Fibroblast of upper back skin (primary cell): ENCODE measurements around the gene NXNL2.

Experiments used
- DNase-seq: peaks from one replicate; pipeline ENCODE4 v3.0.0-alpha.2; 2013

The NXNL2 gene

DNA sequence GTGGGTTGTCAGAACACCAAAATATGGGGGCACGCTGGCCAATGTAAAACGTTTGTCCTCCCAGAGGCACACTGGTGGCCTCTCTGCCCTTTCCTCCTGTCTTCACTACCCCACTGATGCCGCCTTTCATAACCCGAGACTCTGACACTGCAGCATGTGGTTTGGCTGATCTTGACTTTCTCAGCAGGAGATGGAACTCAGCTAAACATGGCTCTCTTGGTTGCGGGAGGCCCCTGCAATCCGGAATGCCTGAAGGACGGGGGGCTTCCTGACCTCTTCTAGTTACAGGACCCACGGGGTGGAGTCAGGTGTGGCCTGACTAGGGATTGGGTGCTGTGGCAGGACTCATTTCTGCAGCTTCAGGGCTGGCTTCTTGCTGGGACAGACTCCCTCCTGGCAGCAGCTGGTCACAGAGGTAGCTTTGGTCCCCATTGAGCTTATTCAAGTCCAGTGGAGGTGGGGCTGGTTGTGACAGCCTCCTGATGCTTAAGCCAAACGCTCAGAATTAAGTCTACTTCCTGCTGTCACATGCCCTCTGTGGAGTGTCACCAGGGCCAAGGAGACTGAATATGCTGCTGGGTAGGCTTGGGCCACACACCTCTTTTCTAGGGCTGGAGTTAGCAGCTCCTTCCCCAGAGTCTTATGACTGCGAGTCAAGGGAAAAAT lies 44.2 kb downstream of the NXNL2 start:
- no peak for DNase-seq

DNA sequence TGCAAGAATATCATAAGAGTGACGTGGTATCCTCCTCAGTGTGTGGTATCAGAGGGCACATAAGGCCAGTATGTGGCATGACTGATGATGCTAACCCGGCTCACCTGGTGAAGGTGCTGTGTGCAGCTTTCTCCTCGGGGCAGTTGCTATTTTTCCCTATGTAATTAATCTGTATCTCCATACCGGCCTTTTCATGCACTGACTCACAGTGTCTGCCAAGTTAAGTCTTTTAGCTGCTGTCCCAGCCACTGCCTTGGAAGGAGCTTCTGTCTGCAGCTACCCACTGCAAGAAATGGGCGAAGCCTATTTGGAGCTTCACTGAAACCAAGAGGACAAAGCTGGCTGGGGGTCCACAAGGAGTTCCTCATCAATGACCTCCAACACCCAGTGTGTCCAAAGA lies 46.0 kb downstream of the NXNL2 start:
- no peak for DNase-seq

DNA sequence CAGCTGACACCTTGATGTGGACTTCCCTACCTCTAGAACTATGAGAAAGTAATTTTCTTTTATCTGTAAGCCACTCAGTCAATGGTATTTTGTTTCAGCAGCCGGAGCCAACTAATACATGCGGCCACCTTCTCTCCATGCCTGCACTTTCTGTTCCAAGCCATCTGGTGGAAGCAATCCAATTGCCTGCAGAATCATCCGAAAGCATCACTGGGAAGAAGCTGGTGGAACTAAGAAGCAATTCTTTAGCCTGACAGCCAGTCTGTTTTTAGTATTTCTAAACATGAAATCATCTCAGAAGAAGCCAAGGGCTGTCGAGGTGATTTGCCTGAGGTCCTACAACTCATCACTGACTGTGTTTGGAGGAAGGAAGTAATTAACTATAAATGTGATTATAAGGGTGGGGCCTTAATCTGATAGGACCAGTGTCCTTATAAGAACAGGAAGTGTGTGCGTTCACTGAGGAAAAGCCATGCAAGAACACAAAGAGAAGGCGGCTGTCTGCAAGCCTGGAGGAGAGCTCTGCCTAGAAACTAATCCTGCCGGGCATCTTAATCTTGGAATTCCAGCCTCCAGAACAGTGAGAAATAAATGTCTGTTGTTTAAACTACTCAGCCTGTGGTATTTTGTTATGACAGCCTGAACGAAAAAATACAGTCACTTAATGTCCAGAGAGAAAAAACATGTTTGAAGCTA lies 49.1 kb downstream of the NXNL2 start:
- peak; percentile 48 for DNase-seq

DNA sequence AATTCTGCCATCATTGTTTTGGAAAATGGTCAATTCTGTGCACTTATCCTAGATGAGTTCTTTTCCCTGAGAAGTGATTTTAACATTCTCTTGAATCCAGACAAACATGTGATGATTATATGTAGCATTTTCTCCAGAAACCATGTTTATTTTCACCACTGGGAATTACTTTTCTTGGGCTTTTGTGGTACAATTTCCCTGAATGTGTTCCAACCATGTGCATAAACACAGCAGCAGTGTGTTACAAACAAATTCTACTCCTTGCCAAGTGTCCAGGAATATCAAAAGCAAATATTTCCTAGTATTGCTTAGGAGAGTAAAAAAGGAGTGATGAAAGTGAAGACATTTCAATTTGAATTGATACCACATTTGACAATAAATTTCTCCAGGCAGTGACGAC lies 50.4 kb downstream of the NXNL2 start:
- no peak for DNase-seq

DNA sequence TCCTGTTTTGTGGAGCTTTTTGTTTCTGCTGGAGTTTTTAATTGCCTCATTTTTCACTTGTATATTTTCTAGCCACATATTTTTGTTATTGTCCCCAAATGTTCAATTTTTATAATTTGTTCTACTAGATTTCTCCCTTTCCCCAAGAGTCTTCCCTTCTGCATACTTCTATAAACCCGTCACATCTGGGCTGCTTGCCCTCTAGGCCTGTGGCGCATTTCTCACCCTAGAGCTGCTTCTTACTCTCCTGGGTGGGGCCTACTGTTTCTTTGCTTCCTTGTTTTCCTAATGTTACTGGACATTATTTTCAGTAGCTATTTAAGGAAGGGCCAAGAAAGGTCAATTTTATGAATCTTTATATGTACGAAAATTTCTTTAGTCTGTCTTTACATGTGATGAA lies 51.5 kb downstream of the NXNL2 start:
- no peak for DNase-seq

DNA sequence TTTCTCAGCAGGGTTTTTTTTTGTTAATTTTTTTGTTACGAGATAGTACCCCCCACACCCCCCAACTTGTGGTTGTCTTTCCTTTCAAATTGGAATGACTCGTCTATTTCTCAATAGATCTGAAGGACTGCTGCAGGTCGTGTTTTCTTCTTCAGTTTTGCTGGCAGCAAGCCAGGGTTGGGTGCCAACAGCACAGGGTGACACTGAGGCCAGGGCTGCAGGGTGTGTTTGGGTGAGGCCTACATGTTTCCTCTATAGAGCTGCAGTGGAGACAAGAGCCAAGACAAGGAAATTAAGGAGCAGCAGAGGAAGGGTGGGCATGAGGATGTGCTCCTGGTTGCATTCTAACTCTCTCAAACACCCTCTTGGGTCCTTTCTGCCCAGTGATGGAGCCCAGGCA lies 52.2 kb downstream of the NXNL2 start:
- DNase-seq, result no peak

DNA sequence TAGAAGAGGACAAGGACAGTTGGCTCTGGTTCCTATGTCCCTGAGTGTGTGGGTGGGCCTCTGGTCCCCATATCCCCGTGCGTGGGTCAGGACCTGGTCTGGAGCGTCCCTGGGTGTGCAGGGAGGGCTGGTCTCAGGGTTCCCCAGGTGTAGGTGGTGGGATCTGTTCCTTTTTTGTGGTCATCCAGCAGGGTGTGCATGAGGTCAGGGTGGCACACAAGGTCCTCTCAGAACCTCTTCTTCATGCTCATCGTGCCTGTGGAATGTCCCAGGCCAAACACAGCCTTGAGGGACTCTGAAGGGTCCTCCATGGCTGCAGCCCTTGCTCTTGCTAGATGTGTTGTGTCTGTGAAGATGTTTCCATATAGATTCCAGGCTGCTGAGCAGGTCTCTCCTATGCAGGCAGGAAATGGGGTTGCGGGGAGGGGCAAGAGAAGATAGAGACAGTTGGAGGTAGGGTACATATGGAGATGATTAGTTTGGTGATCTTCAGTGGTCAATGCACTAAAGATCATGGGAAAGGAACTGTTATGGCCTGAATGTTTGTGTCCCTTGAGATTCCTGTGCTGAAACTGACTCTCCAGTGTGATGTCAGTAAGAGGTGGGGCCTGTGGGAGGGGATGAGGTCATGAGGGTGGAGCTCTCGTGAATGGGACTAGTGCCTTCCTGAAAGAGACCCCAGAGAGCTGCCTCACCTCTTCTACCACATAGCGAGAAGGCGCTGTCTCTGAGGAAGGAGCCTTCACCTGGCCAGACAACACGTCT lies 53.1 kb downstream of the NXNL2 start:
- peak; percentile 32 for DNase-seq

DNA sequence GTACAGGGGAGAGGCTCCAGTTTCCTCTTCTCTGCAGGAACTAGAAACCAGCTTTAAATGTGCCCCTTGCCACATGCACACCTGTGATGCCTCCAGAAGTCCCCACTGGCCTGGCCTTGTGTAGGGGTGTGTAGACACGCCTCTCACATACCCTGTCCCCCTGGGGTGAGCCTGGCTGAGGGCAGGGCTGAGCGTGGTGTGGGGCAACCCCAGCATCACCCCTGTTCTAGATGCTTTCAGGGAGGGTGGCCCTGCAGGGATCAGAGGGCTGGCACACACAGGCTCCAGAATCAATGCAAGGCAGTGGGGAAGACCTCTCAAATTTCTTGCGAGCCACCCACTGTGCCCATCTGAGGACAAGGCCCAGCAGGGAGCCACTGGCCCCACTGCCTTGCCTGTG lies 54.7 kb downstream of the NXNL2 start:
- no peak for DNase-seq

DNA sequence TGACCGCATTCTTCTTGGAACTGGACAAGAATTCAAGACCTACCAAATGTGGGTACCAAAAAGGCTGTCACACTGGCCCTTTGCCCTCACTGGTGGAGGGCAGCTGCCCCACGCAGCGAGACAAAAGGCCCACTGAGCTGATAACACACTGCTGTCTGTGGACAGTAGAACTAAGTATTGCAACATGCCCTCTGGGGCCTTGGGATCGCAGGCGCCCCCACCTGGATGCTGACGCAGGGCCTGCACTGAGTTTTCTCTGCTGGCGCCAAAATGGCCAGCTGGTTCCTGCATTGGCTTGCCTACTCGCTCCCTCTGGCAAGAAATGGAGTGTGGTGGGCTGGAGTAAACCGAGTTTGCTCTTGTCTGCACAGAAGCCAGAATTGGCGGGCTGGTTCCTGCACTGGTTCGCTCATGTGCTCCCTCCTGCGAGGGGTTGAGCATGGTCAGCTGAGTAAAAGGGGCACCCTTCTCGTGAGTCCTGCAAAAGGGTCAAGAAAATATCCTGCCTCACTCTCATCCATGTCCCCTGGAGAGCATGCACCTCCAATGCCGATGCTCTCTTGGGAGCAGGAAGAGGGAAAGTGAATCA lies 55.7 kb downstream of the NXNL2 start:
- no peak for DNase-seq

DNA sequence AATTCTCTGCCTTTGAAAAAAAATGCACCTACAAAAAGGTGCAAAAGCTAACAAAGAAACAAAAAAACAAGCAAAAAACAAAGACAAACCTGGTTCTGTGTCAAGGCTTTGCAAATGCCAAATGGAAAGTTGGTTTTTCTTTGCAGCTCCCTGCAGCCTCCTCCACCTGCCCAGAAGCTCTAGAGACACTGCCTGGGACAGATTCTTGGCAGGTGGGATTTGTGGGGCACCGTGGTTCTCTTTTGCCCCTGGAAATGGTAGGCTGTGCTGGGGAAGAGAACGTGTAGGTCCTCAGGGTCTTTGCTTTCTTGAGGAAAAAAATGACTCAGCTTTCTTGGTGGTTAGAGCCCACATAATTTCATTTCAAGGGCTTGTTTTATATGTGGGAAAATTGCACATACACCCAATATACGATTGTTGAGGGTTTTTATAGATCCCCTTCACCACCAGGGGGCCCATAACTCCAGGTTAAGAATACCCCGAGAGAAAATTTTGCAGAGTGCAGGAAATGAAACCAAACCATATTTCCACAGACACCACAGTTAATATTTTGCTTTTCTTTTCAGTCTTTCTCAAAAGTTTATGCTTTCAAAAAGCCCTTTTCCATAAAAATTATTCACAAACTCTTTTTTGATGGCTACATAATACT lies 58.7 kb downstream of the NXNL2 start:
- peak; percentile 68 for DNase-seq
